Effector memory CD8-positive, alpha-beta T cell (primary cell): ENCODE measurements around the gene CTSL.

Source experiments
- ATAC-seq: fragments of 150-1000 bp; cut with Tn5 transposase; replicated peaks from 2 replicates; pipeline ENCODE4 v1.10.0; 2021; ENCODE audit warnings: mild to moderate bottlenecking, moderate library complexity
- DNase-seq, 3 experiments: peaks; one replicate each; pipeline ENCODE4 v3.0.0; 2021
- H3K27ac Mint-ChIP-seq, 2 donors: one replicate each; pipeline ENCODE4 v1.8.0; 2022; ENCODE audit warnings: mild to moderate bottlenecking in 2 of 2, mixed read lengths in 2 of 2, moderate library complexity in 2 of 2
- H3K27me3 Mint-ChIP-seq, 2 donors: one replicate each; pipeline ENCODE4 v1.8.0; 2022; ENCODE audit warnings: mixed read lengths in 2 of 2
- H3K36me3 Mint-ChIP-seq: one replicate; pipeline ENCODE4 v1.8.0; 2022; ENCODE audit warnings: mild to moderate bottlenecking, moderate library complexity, mixed read lengths; ENCODE audit not compliant: insufficient read depth
- H3K4me1 Mint-ChIP-seq, 2 donors: one replicate each; pipeline ENCODE4 v1.8.0; 2022; ENCODE audit warnings: low read depth in 2 of 2, mixed read lengths in 2 of 2
- H3K4me3 Mint-ChIP-seq, 2 donors: one replicate each; pipeline ENCODE4 v1.8.0; 2022; ENCODE audit warnings: mild to moderate bottlenecking in 2 of 2, mixed read lengths in 2 of 2, moderate library complexity in 2 of 2
- H3K9me3 Mint-ChIP-seq, 2 donors: one replicate each; pipeline ENCODE4 v1.8.0; 2022; ENCODE audit warnings: mixed read lengths in 2 of 2

The CTSL gene

DNA sequence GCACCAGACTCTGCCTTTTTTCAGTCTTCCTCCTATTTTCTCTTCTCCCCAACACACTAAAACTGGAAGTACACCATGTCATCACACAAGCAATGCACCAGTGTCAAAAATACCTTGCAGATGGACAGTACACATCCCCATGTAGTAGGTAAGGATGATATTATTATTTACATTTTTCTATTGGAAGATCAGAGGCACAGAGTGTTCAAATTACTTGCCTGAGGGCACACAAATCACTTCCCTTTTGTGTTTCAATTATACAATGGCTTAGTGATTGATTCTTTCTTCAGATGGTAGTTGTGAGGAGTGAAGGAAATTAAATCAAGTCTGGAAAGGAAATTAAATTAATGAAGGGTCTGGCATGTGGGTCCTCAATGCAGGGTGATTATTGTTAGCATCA is 39.6 kb downstream of the CTSL start:
- Mint-ChIP-seq H3K9me3 (no peaks in the 10 kb centered on the region), H3K27me3 (peaks cover under 1 to 25% of the 10 kb centered on the region in 2 donors), H3K4me1 (no peaks in the 10 kb centered on the region), H3K4me3 (no peak overlapping the region), H3K27ac (no peak overlapping the region), H3K36me3 (no peaks in the 10 kb centered on the region)
- no peak for DNase-seq
- ATAC-seq = no peak

DNA sequence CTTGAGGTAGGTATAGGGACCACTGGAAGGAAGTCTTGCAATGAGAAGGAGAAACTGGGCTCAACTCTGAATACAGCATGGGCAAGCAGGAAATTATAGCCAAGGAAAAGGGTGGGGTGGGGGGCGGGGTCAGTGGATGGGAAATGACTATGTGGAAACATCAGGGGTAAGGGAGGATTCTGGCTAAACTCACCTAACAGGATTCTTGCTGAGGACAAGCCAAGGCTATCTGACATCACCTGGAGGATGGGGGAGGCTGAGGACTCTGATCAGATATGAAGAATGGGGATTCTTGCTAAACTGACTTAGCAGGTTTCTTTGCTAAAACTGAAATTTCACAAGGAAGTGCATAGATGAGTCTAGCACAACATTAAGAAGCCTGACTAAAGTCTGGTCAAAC is 40.8 kb downstream of the CTSL start:
- no peaks in the 10 kb centered on the region for H3K4me1 Mint-ChIP-seq
- no peak overlapping the region for H3K27ac Mint-ChIP-seq
- no peaks in the 10 kb centered on the region for H3K36me3 Mint-ChIP-seq
- H3K9me3 Mint-ChIP-seq = no peaks in the 10 kb centered on the region
- DNase-seq (no peak), ATAC-seq (no peak)
- H3K27me3 Mint-ChIP-seq = peaks cover 12 to 23% of the 10 kb centered on the region in 2 donors
- no peak overlapping the region for H3K4me3 Mint-ChIP-seq

DNA sequence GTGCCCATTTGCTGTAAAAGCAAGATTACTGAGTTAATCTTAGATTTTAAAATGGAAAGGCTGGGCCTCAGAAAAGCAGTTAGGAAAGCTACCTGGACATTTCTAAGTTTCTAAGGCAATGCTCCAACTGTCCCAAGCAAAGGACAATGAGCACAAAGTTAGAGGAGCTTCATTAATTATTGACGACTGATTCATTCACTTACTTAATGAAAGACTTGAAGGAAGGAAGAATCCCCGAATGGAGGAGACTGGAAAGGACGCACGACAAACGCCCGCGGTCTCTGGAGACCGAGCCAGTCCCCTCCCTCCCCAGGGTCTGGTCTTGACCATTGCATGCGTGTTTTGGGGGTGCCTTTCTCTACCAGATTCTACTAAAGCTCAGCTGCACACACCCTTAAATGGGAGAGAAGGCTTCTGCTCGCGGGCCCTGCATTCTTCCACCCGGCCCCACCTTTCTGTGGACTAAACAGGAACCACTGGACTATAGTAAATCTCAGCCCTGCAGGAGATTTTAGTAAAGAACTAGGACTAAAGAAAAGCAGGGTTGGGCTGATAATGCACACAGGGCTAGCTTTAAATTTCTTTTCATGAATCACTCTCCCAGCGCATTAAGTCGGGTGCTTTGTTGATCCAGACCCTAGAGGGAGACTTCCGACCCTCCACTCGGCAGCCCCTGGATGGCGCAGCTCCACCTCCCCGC is 44.8 kb downstream of the CTSL start:
- no peak for DNase-seq
- Mint-ChIP-seq H3K36me3 (no peaks in the 10 kb centered on the region), H3K27ac (no peak overlapping the region), H3K4me1 (no peaks in the 10 kb centered on the region), H3K4me3 (no peak overlapping the region), H3K27me3 (peaks cover 12 to 27% of the 10 kb centered on the region in 2 donors), H3K9me3 (no peaks in the 10 kb centered on the region)
- ATAC-seq = no peak

DNA sequence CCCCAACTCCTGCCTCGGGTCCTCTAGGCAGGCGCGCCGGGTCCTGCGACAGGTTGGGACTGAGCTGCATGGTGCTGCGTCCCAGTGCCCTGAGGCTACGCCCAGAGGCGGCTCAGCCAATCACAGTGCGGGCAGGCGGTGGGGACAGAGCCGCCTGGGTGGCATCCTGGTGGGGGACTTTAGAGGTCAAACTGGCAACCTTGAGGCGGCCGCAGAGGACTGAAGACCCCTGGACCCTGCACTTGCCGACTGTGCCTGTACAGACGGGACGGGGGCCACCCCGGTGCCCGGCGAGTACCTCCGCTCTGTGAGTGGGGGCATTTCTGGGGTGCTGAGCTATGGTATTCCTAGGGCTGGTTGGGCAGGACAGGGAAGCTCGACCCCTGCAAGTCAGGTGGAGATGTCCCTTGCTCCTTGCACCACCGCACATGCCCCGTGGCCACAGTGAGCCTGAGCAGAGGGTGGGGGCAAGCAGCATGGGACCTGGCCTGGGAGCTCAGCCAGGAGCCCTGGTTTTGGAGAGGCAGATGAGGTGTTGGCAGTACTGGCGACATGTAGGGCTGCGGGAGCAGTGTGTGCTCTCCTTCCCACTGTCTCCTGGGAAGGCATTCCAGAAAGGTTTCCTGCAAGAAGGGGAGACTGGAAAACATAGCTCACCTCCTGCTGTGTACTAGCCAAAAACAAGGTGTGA is 45.5 kb downstream of the CTSL start:
- no peaks in the 10 kb centered on the region for H3K9me3 Mint-ChIP-seq
- no peak overlapping the region for H3K4me3 Mint-ChIP-seq
- H3K36me3 Mint-ChIP-seq = no peaks in the 10 kb centered on the region
- ATAC-seq (no peak), DNase-seq (no peak)
- peaks cover 12 to 34% of the 10 kb centered on the region in 2 donors for H3K27me3 Mint-ChIP-seq
- no peak overlapping the region for H3K27ac Mint-ChIP-seq
- no peaks in the 10 kb centered on the region for H3K4me1 Mint-ChIP-seq

DNA sequence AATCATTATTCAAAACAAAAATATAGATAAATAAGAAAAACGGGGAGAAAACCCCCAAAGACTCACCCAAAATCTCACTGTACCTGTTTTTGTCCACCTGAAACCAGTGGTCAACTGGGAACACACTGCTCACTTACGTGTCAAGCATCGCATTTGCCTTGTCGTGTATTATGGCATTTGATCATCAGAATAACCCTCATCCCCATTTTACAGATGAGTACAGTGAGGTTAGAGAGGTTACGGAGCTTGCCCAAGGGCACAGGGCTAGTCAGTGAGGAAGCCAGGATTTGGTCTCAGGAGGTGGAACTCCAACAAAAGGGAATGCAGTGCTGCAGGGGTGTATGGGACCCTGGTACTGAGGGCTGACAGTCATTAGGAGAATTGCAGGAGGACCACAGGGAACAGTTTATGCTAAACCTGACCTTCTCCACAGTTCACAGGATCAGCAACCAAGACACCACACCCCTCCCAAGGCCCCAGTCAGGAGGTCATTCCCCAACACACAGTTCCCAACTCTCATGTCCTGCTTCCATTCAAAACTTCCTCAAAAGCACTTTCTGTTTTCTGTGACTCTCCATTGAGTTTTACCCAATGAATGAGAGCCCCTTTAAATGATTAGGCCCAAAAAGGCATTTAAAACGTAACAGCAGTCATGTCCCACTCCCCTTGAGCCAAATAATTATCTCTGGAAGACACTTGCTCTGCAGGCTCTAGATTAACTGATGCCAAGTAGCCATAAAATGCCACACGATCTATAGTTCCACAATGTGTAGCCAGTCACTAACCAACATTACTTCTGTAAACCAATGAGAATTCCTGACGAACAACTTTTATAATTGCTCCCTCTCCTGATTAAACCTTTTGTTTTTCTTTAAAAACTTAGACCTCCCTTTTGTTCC is 50.8 kb downstream of the CTSL start:
- Mint-ChIP-seq H3K27me3 (peaks cover under 1 to 23% of the 10 kb centered on the region in 2 donors), H3K4me3 (no peak overlapping the region)
- DNase-seq = no peak

DNA sequence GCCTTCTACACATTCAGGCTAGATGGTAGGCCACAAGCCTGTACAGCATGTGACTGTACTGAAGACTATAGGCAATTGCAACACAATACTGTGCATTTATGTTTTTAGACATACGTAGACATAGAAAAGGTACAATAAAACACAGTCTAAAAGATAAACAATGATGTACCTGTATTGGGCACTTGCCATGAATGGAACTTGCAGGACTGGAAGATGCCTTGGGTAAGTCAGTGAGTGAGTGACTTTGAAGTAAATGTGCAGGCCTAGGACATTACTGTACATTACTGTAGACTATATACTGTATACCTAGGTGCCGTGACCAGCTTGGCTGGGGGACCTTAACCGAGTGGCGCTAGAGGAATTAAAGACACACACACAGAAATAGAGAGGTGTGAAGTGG is 53.1 kb downstream of the CTSL start:
- ATAC-seq = no peak
- Mint-ChIP-seq H3K36me3 (no peaks in the 10 kb centered on the region), H3K4me1 (no peaks in the 10 kb centered on the region)

More for the DNA sequence above, 50.8 kb downstream of the CTSL start:
- Mint-ChIP-seq H3K9me3 (no peaks in the 10 kb centered on the region), H3K4me1 (no peaks in the 10 kb centered on the region), H3K27ac (no peak overlapping the region), H3K36me3 (no peaks in the 10 kb centered on the region)
- ATAC-seq = no peak

More for the DNA sequence above, 53.1 kb downstream of the CTSL start:
- no peak for DNase-seq
- H3K27me3 Mint-ChIP-seq = peaks cover 0 to 12% of the 10 kb centered on the region in 2 donors
- H3K4me3 Mint-ChIP-seq = no peak overlapping the region
- H3K9me3 Mint-ChIP-seq = no peaks in the 10 kb centered on the region
- H3K27ac Mint-ChIP-seq = no peak overlapping the region
